Karpas-422 (cell line): Measurements from ENCODE around the gene RBFOX1. TPM values are rescaled to one million over a fixed set of nuclear protein-coding genes. Genes with fewer than 3 reads are reported as not detected.

Experiments used
- DNase-seq: peaks from one replicate; pipeline ENCODE4 v3.0.0-alpha.2; 2015
- H2AFZ ChIP-seq: fragments of 200-600 bp; sonication (generic); 2 replicates; pipeline ENCODE4 v1.6.1; 2014; ENCODE audit warnings: antibody characterized with exemption, low read length, mixed read lengths
- H3K27ac ChIP-seq: fragments of 200-600 bp; sonication (generic); 2 replicates; pipeline ENCODE4 v1.5.1; 2014; ENCODE audit warnings: mild to moderate bottlenecking, low read length, moderate library complexity
- H3K27me3 ChIP-seq: fragments of 200-600 bp; sonication (generic); 2 replicates; pipeline ENCODE4 v1.6.1; 2014; ENCODE audit warnings: low read length, mixed read lengths
- H3K36me3 ChIP-seq: fragments of 200-600 bp; sonication (generic); 2 replicates; pipeline ENCODE4 v1.6.1; 2014; ENCODE audit warnings: low read length, mixed read lengths; ENCODE audit not compliant: insufficient read depth
- H3K4me1 ChIP-seq: fragments of 200-600 bp; sonication (generic); 2 replicates; pipeline ENCODE4 v1.6.1; 2014; ENCODE audit warnings: mild to moderate bottlenecking, low read length, mixed read lengths
- H3K4me2 ChIP-seq: fragments of 200-600 bp; sonication (generic); 2 replicates; pipeline ENCODE4 v1.6.1; 2014; ENCODE audit warnings: low read length, low read depth, mild to moderate bottlenecking; ENCODE audit not compliant: poor library complexity, severe bottlenecking
- H3K4me3 ChIP-seq: fragments of 200-600 bp; sonication (generic); 2 replicates; pipeline ENCODE4 v1.5.1; 2014; ENCODE audit warnings: mild to moderate bottlenecking, antibody characterized with exemption, low read length, mixed read lengths
- H3K79me2 ChIP-seq: fragments of 200-600 bp; sonication (generic); 2 replicates; pipeline ENCODE4 v1.6.1; 2014; ENCODE audit warnings: mild to moderate bottlenecking, low read length, mixed read lengths
- H3K9ac ChIP-seq: fragments of 200-600 bp; sonication (generic); 2 replicates; pipeline ENCODE4 v1.6.0; 2014; ENCODE audit warnings: low read length
- H3K9me2 ChIP-seq: fragments of 200-600 bp; sonication (generic), shearing (Covaris generic); replicated peaks from 2 replicates; pipeline ENCODE4 v1.6.0; 2014; ENCODE audit warnings: mild to moderate bottlenecking, low read length, moderate library complexity; ENCODE audit not compliant: insufficient read depth
- H3K9me3 ChIP-seq: fragments of 300-700, 200-600 bp; sonication (generic); 2 replicates; pipeline ENCODE4 v1.6.1; 2014; ENCODE audit warnings: low read length, mixed read lengths
- H4K20me1 ChIP-seq: fragments of 200-600 bp; sonication (generic); 2 replicates; pipeline ENCODE4 v1.6.1; 2014; ENCODE audit warnings: mild to moderate bottlenecking, antibody characterized with exemption, low read length, low read depth; ENCODE audit not compliant: insufficient read depth
- total RNA-seq: library from RNA; depleted of rRNA; stranded (reverse); fragments of >200 nt; shearing (Covaris generic); gene quantifications from 2 replicates; pipeline ENCODE4 v1.2.3, GENCODE V29; 2014; ENCODE audit warnings: low replicate concordance

RBFOX1 gene
- total RNA-seq, 1 experiment from 2014 or later = 1.3 TPM

DNA sequence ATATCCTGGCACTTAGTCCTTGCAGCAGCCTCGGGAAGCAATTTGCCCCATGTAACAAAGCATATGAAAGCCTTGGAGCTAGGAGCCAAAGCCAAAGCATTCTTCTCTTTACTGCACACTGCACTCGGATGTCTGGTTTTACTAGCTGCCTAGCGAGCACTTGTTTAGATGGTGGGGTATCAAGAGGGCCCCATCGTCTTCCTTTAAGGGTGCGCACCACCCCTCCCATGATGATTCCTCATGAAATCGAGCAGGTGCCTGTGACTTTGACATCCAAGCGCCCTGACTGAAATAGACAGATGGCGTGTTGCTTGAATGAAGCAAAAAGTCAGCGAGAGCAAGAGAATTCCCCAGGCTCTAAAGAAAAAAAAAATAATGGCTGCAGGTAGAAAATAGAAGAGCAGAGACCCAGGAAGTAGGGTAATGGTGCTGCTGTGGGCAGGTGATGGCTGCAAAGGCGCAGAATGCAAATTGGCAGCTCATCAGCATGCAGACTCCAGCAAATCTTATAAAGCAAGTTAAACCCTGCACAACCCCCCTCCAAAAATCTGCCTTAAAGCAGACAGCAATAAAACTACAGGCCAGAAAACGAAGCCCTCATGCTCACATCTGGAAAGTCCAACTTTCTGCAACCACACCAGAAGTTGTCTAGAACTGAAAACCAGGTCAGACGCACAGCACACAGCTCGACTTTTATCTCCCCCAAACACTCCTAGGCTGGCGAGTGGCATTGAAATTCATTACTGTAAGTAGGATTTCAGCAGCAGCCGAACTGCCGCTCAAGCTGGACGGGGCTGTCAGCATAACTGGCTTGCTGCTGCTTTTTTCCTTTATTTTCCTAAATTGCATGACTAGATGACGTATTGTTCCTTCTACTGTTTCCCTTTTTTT, 384.3 kb downstream of the RBFOX1 start:
- no peak overlapping the region for H3K27ac ChIP-seq
- H3K27me3 ChIP-seq = no peaks in the 10 kb centered on the region
- no peak overlapping the region for H2AFZ ChIP-seq
- no peaks in the 10 kb centered on the region; the same call in 1 of the 2 replicates for H3K9me3 ChIP-seq
- H3K9me2 ChIP-seq = no peaks in the 10 kb centered on the region
- no peaks in the 10 kb centered on the region for H3K36me3 ChIP-seq
- no peak overlapping the region for H3K4me3 ChIP-seq
- H3K4me2 ChIP-seq = no peak overlapping the region
- no peaks in the 10 kb centered on the region for H4K20me1 ChIP-seq
- H3K79me2 ChIP-seq = no peaks in the 10 kb centered on the region
- DNase-seq = no peak
- H3K4me1 ChIP-seq = no peaks in the 10 kb centered on the region
- no peak overlapping the region for H3K9ac ChIP-seq

DNA sequence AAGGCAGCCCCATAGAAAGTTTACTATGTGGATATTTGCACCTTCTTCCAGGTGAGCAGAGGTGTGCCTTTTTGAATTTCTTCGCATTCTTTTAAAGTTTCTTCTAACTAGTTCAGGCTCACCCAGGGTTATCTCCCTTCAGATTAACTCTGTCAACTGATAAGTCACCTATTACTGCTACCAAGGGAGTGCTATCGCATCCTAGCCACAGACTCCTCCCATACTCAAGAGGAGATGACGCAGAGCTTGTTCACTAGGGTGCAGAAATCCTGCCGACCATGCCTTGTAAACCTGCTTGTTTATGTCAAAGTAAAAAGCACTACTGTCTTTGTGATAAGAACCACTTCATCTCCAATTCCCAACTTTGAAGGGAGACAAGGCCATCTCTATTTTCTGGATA, 390.1 kb downstream of the RBFOX1 start:
- H3K36me3 ChIP-seq = no peaks in the 10 kb centered on the region
- DNase-seq = no peak
- no peak overlapping the region for H3K9ac ChIP-seq
- H4K20me1 ChIP-seq = no peaks in the 10 kb centered on the region
- H3K4me1 ChIP-seq = no peaks in the 10 kb centered on the region
- no peaks in the 10 kb centered on the region for H3K9me3 ChIP-seq
- no peaks in the 10 kb centered on the region for H3K79me2 ChIP-seq
- H3K27me3 ChIP-seq = no peaks in the 10 kb centered on the region
- no peak overlapping the region for H2AFZ ChIP-seq
- H3K4me3 ChIP-seq = no peak overlapping the region
- H3K9me2 ChIP-seq = no peaks in the 10 kb centered on the region
- H3K27ac ChIP-seq = no peak overlapping the region
- H3K4me2 ChIP-seq = no peak overlapping the region

DNA sequence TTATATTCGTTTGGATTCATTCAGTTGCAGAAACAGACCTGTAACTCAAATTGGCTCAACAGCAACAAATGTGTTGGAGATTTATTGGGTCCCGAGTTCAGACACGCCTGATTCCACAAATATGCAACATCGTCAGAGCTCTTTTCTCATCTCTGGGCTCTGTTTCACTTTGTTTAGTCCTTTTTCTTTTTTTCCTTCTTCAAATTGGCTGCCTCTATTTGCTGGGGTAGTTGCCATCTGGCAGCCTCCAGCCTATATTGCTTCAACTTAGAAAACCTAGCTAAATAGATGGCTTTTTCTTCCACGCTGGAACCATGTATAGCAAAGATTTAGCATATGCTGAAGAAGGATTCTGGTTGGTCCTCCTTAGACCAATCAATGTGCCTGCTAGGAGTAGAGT, 398.5 kb downstream of the RBFOX1 start:
- no peak for DNase-seq
- Histone ChIP-seq H3K9me3 (peaks cover 13% of the 10 kb centered on the region), H3K79me2 (no peaks in the 10 kb centered on the region), H3K36me3 (no peaks in the 10 kb centered on the region), H4K20me1 (no peaks in the 10 kb centered on the region), H3K9me2 (no peaks in the 10 kb centered on the region), H3K27ac (no peak overlapping the region), H2AFZ (no peak overlapping the region), H3K9ac (no peak overlapping the region), H3K27me3 (no peaks in the 10 kb centered on the region), H3K4me2 (no peak overlapping the region), H3K4me1 (no peaks in the 10 kb centered on the region), H3K4me3 (no peak overlapping the region)

DNA sequence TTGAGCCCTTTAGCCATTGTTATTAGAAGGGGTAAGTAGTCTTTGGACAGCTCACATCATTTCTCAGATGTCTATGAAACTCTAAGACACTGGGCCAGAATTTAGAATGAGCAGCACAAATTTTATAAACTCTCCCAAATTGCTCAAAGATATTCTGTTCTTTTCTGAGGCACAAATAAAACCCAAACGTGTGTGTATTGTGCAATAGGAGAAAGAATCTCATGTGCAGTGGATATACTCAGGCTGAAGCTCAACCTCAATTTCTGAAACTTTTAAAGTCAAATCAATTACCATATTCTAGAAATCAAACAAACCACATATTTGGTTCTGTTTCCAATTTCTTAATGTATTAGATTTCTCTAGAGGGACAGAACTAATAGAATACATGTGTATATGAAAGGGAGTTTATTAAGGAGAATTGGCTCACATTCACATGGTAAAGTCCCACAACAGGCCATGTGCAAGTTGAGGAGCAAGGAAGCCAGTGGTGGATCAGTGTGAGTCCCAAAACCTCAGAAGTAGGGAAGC, 403.6 kb downstream of the RBFOX1 start:
- no peaks in the 10 kb centered on the region for H3K9me2 ChIP-seq

DNA sequence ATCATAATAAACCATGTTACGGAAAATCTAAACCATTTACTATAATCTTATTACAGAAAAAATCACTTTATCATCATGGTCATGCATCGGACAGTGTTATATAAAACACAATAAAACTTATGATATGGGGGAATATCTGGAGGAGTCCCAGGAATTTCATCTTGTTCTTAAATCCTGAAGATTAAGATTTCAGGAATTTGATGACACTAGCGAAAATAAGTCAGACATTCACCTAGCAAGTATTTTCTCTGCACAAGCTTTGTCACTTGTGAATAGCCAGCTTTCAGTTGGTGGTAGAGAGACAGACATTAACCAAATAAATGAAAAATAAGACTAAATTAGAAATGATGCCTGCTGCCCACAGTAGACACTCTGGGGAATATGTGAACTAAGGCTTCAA, 410.0 kb downstream of the RBFOX1 start:
- H3K36me3 ChIP-seq = no peaks in the 10 kb centered on the region
- H3K27ac ChIP-seq = no peak overlapping the region
- H4K20me1 ChIP-seq = no peaks in the 10 kb centered on the region
- no peak overlapping the region for H3K4me3 ChIP-seq
- no peak overlapping the region for H3K9ac ChIP-seq
- no peaks in the 10 kb centered on the region for H3K27me3 ChIP-seq
- no peak overlapping the region for H3K4me2 ChIP-seq
- peaks cover 10% of the 10 kb centered on the region for H3K9me3 ChIP-seq
- DNase-seq = no peak
- H3K4me1 ChIP-seq = no peaks in the 10 kb centered on the region
- no peaks in the 10 kb centered on the region for H3K9me2 ChIP-seq
- no peak overlapping the region for H2AFZ ChIP-seq
- no peaks in the 10 kb centered on the region for H3K79me2 ChIP-seq

More for the DNA sequence above, 403.6 kb downstream of the RBFOX1 start:
- Histone ChIP-seq H3K27me3 (no peaks in the 10 kb centered on the region), H3K4me2 (no peak overlapping the region), H3K36me3 (no peaks in the 10 kb centered on the region), H3K9ac (no peak overlapping the region), H3K4me3 (no peak overlapping the region), H3K27ac (no peak overlapping the region), H2AFZ (no peak overlapping the region), H4K20me1 (no peaks in the 10 kb centered on the region), H3K79me2 (no peaks in the 10 kb centered on the region), H3K9me3 (peaks cover 24% of the 10 kb centered on the region), H3K4me1 (no peaks in the 10 kb centered on the region)
- DNase-seq = no peak

DNA sequence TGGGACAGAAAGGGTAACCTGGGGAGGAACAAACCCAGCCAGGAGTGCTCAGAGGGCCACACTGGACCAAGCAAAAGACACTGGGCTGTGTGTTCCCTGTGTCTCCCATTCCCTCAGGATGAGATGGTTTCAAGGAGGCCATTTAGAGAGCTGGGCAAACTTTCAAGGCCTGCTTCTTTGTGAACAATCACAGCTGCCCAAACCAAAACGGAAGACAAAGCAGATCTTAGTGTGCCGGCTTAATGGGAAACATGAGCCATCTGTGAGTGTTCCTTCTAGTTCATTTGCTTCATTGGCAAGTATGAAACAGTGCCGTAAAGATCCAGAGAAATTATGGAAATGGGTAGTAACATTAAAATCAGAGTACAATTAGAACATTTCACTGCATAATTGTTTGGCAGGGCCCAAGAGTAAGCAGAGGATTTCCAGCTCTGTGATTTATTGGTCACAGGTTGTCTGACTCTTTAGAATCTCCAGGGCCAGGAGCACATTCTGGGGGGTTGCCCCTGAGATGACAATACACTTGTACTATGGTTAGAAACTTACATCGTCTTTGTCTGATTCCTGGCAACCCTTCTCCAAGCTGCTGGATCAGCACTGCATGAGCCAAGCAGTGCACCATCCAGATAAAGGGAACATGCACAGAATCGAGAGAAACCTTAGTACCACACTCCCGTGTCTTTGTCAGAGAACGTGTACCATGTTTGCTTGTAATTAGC, 412.1 kb downstream of the RBFOX1 start:
- no peak for DNase-seq
- no peaks in the 10 kb centered on the region for H3K79me2 ChIP-seq
- no peaks in the 10 kb centered on the region for H3K4me1 ChIP-seq
- H3K9me2 ChIP-seq = peaks cover 5% of the 10 kb centered on the region; the same call in 1 of the 2 replicates
- no peak overlapping the region for H3K4me2 ChIP-seq
- no peaks in the 10 kb centered on the region; the same call in 1 of the 2 replicates for H3K9me3 ChIP-seq
- H3K27me3 ChIP-seq = no peaks in the 10 kb centered on the region
- H3K36me3 ChIP-seq = no peaks in the 10 kb centered on the region
- H3K27ac ChIP-seq = no peak overlapping the region
- no peaks in the 10 kb centered on the region for H4K20me1 ChIP-seq
- H3K9ac ChIP-seq = no peak overlapping the region
- H2AFZ ChIP-seq = no peak overlapping the region
- H3K4me3 ChIP-seq = no peak overlapping the region

DNA sequence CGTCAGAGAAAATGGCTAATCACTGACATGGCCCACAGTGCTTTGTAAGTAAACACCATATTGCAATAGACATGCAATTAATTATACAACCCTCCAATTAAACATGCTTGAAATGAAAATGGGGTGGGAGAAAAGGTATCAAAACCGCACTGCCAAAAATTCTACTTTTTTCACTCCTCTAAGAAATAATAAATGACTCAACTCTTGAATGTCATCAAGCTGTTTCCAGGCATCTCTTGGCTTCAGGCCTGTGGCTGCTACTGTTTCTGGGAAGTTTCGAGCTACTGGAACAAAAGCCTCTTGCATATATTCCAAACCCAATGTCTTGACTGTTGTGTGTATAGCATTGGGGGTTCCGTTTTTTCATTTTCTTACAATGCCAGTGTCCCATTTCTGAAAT, 412.6 kb downstream of the RBFOX1 start:
- Histone ChIP-seq H3K27ac (no peak overlapping the region), H3K9ac (no peak overlapping the region), H3K4me2 (no peak overlapping the region), H3K36me3 (no peaks in the 10 kb centered on the region), H3K9me2 (peaks cover 5% of the 10 kb centered on the region; the same call in 1 of the 2 replicates), H2AFZ (no peak overlapping the region), H3K4me1 (no peaks in the 10 kb centered on the region), H3K27me3 (no peaks in the 10 kb centered on the region), H4K20me1 (no peaks in the 10 kb centered on the region), H3K79me2 (no peaks in the 10 kb centered on the region), H3K4me3 (no peak overlapping the region), H3K9me3 (no peaks in the 10 kb centered on the region; the same call in 1 of the 2 replicates)
- no peak for DNase-seq

DNA sequence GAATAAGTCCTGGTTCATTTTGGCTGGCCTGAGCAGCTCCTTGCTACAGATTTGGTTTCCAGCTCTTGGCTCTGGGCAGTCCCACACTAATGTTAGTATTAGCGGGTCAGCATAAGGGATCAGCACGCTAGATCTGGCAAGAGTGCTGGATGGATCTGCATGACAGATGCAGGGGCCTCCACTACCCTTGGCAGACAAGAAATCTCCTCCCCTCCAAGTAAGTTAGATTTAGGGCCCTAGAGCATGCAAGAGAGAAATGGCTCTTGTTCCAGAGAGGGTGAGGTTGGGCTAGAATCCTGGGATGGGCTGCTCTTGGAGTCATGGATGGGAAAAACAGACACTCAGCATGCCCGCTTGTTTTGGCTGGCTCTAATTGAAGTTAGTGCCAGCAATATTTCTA, 414.3 kb downstream of the RBFOX1 start:
- H3K9me3 ChIP-seq = no peaks in the 10 kb centered on the region; the same call in 1 of the 2 replicates
- H3K36me3 ChIP-seq = no peaks in the 10 kb centered on the region
- H2AFZ ChIP-seq = no peak overlapping the region
- no peaks in the 10 kb centered on the region for H3K79me2 ChIP-seq
- no peak overlapping the region for H3K9ac ChIP-seq
- no peak overlapping the region for H3K4me3 ChIP-seq
- DNase-seq = no peak
- no peaks in the 10 kb centered on the region for H3K27me3 ChIP-seq
- H3K9me2 ChIP-seq = peaks cover 5% of the 10 kb centered on the region; the same call in 1 of the 2 replicates
- no peak overlapping the region for H3K4me2 ChIP-seq
- H3K4me1 ChIP-seq = no peaks in the 10 kb centered on the region
- H3K27ac ChIP-seq = no peak overlapping the region
- H4K20me1 ChIP-seq = no peaks in the 10 kb centered on the region
